CD14-positive monocyte (primary cell): ENCODE results near the gene TNXB. TPM values are rescaled to one million over a fixed set of nuclear protein-coding genes. Genes with fewer than 3 reads are reported as not detected.

Experiments used
- DNase-seq, 3 donors: peaks; one replicate each; pipeline ENCODE4 v3.0.0-alpha.2; 2011 to 2022
- H2AFZ ChIP-seq: 2 replicates; pipeline ENCODE4 v1.6.0; 2012; ENCODE audit warnings: mild to moderate bottlenecking, low read depth, low read length, inconsistent platforms; ENCODE audit not compliant: insufficient read depth, poor library complexity, severe bottlenecking
- H3K27ac ChIP-seq, 2 donors: 1 replicate in 1 of 2; 2 replicates in 1 of 2; pipeline ENCODE4 v1.5.1; 2012 to 2013; ENCODE audit warnings: low read length in 2 of 2, control low read depth in 1 of 2, inconsistent platforms in 1 of 2, low read depth in 1 of 2, mild to moderate bottlenecking in 1 of 2
- H3K27me3 ChIP-seq, 2 donors: one replicate each; pipeline versions ENCODE4 v1.6.0 to v1.6.1; 2011 to 2013; ENCODE audit warnings: low read length in 2 of 2; ENCODE audit not compliant: control insufficient read depth in 2 of 2, insufficient read depth in 2 of 2
- H3K36me3 ChIP-seq, 2 donors: replicated peaks in 1 of 2; 1 replicate in 1 of 2; 2 replicates in 1 of 2; pipeline versions ENCODE4 v1.5.1 to v1.6.1; 2012 to 2013; ENCODE audit warnings: low read length in 2 of 2, control low read depth in 1 of 2, inconsistent platforms in 1 of 2, mild to moderate bottlenecking in 1 of 2; ENCODE audit not compliant: insufficient read depth in 2 of 2, control insufficient read depth in 1 of 2
- H3K4me1 ChIP-seq, 2 donors: 1 replicate in 1 of 2; 2 replicates in 1 of 2; pipeline versions ENCODE4 v1.5.1 to v1.6.1; 2012 to 2013; ENCODE audit warnings: low read length in 2 of 2, control low read depth in 1 of 2, inconsistent platforms in 1 of 2, mild to moderate bottlenecking in 1 of 2, moderate library complexity in 1 of 2; ENCODE audit not compliant: insufficient read depth in 2 of 2, control insufficient read depth in 1 of 2
- H3K4me2 ChIP-seq: replicated peaks from 2 replicates; pipeline ENCODE3; 2012; ENCODE audit warnings: low read length, moderate library complexity, mild to moderate bottlenecking; ENCODE audit not compliant: poor library complexity, severe bottlenecking; ENCODE audit errors: extremely low read depth
- H3K4me3 ChIP-seq, 3 experiments: fragments of 200-600 bp in 1 of 3; sonication (generic) in 1 of 3; replicated peaks in 1 of 3; 1 replicate in 2 of 3; 2 replicates in 1 of 3; pipeline ENCODE4 v1.5.1; 2011 to 2013; ENCODE audit warnings: low read length in 3 of 3, mild to moderate bottlenecking in 3 of 3, control low read depth in 2 of 3, low read depth in 2 of 3, inconsistent platforms in 1 of 3, moderate library complexity in 1 of 3
- H3K79me2 ChIP-seq: 2 replicates; pipeline ENCODE4 v1.6.0; 2012; ENCODE audit warnings: mild to moderate bottlenecking, control low read depth, inconsistent platforms, low read length, moderate library complexity; ENCODE audit not compliant: insufficient read depth
- H3K9ac ChIP-seq: 2 replicates; pipeline ENCODE4 v1.6.0; 2017; ENCODE audit warnings: low read length, mild to moderate bottlenecking; ENCODE audit not compliant: insufficient read depth, poor library complexity, severe bottlenecking
- H3K9me3 ChIP-seq, 2 donors: replicated peaks in 1 of 2; 1 replicate in 1 of 2; 2 replicates in 1 of 2; pipeline versions ENCODE4 v1.5.1 to v1.6.1; 2012 to 2013; ENCODE audit warnings: low read length in 2 of 2, control low read depth in 1 of 2; ENCODE audit not compliant: control insufficient read depth in 1 of 2, insufficient read depth in 1 of 2
- H4K20me1 ChIP-seq: 2 replicates; pipeline ENCODE4 v1.6.0; 2012; ENCODE audit warnings: mild to moderate bottlenecking, low read length, control low read depth, moderate library complexity; ENCODE audit not compliant: insufficient read depth
- H3K27ac Mint-ChIP-seq, 7 donors: one replicate each; pipeline ENCODE4 v1.8.0; 2020; ENCODE audit warnings: mild to moderate bottlenecking in 7 of 7, mixed read lengths in 7 of 7, moderate library complexity in 6 of 7, inconsistent platforms in 2 of 7
- H3K27me3 Mint-ChIP-seq, 3 donors: one replicate each; pipeline ENCODE4 v1.8.0; 2021 to 2022; ENCODE audit warnings: low read depth in 3 of 3, mild to moderate bottlenecking in 3 of 3, mixed read lengths in 3 of 3, moderate library complexity in 3 of 3, inconsistent platforms in 1 of 3
- H3K36me3 Mint-ChIP-seq, 2 donors: one replicate each; pipeline ENCODE4 v1.8.0; 2020; ENCODE audit warnings: mixed read lengths in 2 of 2, inconsistent platforms in 1 of 2, mild to moderate bottlenecking in 1 of 2
- H3K4me1 Mint-ChIP-seq: one replicate; pipeline ENCODE4 v1.8.0; 2020; ENCODE audit warnings: mild to moderate bottlenecking, mixed read lengths
- H3K4me3 Mint-ChIP-seq, 2 donors: one replicate each; pipeline ENCODE4 v1.8.0; 2020; ENCODE audit warnings: mild to moderate bottlenecking in 2 of 2, mixed read lengths in 2 of 2, moderate library complexity in 1 of 2
- H3K9me3 Mint-ChIP-seq, 7 donors: one replicate each; pipeline ENCODE4 v1.8.0; 2020 to 2022; ENCODE audit warnings: mixed read lengths in 7 of 7, mild to moderate bottlenecking in 6 of 7, moderate library complexity in 6 of 7, inconsistent platforms in 2 of 7
- WGBS: methylation state at CpG from one replicate; pipeline ENCODE4 v1.1.5; 2013; ENCODE audit warnings: missing lambda C conversion rate; ENCODE audit not compliant: insufficient coverage; 5-methylcytosine and 5-hydroxymethylcytosine counted together
- intact Hi-C, 2 donors: fragments of 100-400 bp; cut with micrococcal nuclease; formaldehyde crosslinking; loops; one replicate each; pipeline versions ENCODE4 v1.15.0 to v1.15.1; 2023
- polyA plus RNA-seq, 3 donors: library from polyadenylated mRNA; depleted of rRNA in 1 of 3; unstranded in 2 of 3; stranded (reverse) in 1 of 3; fragments of 300-500 nt in 2 of 3; fragments of >200 nt in 1 of 3; fragmentation: Illumina TruSeq in 2 of 3; gene quantifications; 1 replicate in 2 of 3; 2 replicates in 1 of 3; pipeline ENCODE4 v1.2.3, GENCODE V29; 2012 to 2021
- TF ChIP-seq, protein P1 (sequence below): fragments of 200-600 bp; IDR thresholded peaks from one replicate; pipeline ENCODE4 v1.8.0; 2022; ENCODE audit warnings: antibody characterized with exemption, mild to moderate bottlenecking

The TNXB gene
- polyA plus RNA-seq, 3 donors: 1.2 TPM; not detected in 2

DNA sequence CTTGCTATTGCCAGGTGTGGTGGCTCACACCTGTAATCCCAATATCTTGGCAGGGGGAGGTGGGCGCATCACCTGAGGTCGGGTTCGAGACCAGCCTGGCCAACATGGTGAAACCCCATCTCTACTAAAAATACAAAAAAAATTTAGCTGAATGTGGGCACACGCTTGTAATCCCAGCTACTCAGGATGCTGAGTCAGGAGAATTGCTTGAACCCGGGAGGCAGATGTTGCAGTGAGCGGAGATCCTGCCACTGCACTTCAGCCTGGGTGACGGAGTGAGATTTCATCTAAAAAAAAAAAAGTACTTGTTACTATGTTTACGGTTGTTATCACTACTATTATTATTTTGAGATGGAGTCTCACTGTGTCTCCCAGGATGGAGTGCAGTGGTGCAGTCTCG, 47.8 kb upstream of the TNXB start:
- Mint-ChIP-seq H3K27ac (no peak overlapping the region), H3K4me3 (no peak overlapping the region), H3K4me1 (peaks cover 23% of the 10 kb centered on the region), H3K36me3 (peaks cover 0 to 7% of the 10 kb centered on the region in 2 donors), H3K9me3 (peaks cover 0 to 9% (median 0%) of the 10 kb centered on the region in 7 donors), H3K27me3 (peaks cover 21 to 34% (median 30%) of the 10 kb centered on the region in 3 donors)
- intact Hi-C loops: no loop called here
- Histone ChIP-seq H3K9me3 (no peaks in the 10 kb centered on the region), H3K36me3 (no peaks in the 10 kb centered on the region), H3K27ac (no peak overlapping the region), H3K4me2 (no peak overlapping the region), H3K4me1 (peaks cover 19 to 21% of the 10 kb centered on the region in 2 donors), H2AFZ (no peak overlapping the region), H3K4me3 (no peak overlapping the region), H4K20me1 (no peaks in the 10 kb centered on the region), H3K79me2 (no peaks in the 10 kb centered on the region), H3K27me3 (peaks cover 8 to 23% of the 10 kb centered on the region in 2 donors), H3K9ac (no peak overlapping the region)
- no peak for DNase-seq
- TF ChIP-seq, protein P1, sequence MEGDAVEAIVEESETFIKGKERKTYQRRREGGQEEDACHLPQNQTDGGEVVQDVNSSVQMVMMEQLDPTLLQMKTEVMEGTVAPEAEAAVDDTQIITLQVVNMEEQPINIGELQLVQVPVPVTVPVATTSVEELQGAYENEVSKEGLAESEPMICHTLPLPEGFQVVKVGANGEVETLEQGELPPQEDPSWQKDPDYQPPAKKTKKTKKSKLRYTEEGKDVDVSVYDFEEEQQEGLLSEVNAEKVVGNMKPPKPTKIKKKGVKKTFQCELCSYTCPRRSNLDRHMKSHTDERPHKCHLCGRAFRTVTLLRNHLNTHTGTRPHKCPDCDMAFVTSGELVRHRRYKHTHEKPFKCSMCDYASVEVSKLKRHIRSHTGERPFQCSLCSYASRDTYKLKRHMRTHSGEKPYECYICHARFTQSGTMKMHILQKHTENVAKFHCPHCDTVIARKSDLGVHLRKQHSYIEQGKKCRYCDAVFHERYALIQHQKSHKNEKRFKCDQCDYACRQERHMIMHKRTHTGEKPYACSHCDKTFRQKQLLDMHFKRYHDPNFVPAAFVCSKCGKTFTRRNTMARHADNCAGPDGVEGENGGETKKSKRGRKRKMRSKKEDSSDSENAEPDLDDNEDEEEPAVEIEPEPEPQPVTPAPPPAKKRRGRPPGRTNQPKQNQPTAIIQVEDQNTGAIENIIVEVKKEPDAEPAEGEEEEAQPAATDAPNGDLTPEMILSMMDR: no peak
- WGBS: 100% methylated on average over 3 of the region's 9 CpGs

DNA sequence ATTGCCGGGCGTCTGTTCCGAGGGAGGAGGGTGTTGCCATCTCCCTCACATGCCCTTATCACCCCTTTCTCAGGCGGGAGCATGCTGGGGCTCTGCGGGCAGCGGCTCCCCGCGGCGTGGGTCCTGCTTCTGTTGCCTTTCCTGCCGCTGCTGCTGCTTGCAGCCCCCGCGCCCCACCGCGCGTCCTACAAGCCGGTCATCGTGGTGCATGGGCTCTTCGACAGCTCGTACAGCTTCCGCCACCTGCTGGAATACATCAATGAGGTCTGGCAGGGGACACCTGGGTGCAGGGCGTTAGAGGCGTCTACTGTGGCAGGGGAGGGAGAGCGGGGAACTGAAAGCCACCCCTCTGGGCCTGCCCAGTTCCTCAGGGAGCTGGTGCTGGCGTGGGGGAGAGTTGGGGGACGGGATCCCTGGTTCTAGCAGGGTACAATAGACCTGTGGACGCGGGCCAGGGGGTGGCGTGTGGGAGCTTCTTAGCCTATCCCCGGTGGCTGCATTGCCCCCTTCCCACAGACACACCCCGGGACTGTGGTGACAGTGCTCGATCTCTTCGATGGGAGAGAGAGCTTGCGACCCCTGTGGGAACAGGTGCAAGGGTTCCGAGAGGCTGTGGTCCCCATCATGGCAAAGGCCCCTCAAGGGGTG, 45.5 kb upstream of the TNXB start:
- H3K36me3 ChIP-seq: no peaks in the 10 kb centered on the region
- TF ChIP-seq, protein P1: peak; percentile 38
- peaks cover 25% of the 10 kb centered on the region for H3K4me1 Mint-ChIP-seq
- H3K4me3 ChIP-seq: peak overlapping the region; percentile 51 to 84 (median 56)
- H3K27me3 Mint-ChIP-seq: peaks cover 39 to 55% (median 48%) of the 10 kb centered on the region in 3 donors
- peak overlapping the region; percentile 97 for H2AFZ ChIP-seq
- peaks cover 0 to 9% of the 10 kb centered on the region in 2 donors for H3K9me3 ChIP-seq
- H3K27ac Mint-ChIP-seq: peak overlapping the region in 2 of 7 donors; percentile 10 to 90
- H3K79me2 ChIP-seq: no peaks in the 10 kb centered on the region
- H3K36me3 Mint-ChIP-seq: peaks cover 0 to 15% of the 10 kb centered on the region in 2 donors
- peak overlapping the region; percentile 100 for H3K4me2 ChIP-seq
- no peaks in the 10 kb centered on the region for H4K20me1 ChIP-seq
- intact Hi-C loops: loop anchor here in 1 of 2 donors (2.0 kb wide), 1 partner anchor 20 kb away; no protein-coding TSS in a partner anchor
- peak overlapping the region; percentile 97 to 100 for H3K4me3 Mint-ChIP-seq
- peaks cover 24 to 43% of the 10 kb centered on the region in 2 donors for H3K27me3 ChIP-seq
- peak; percentile 23 to 42 (median 30) for DNase-seq
- H3K9ac ChIP-seq: peak overlapping the region; percentile 48
- H3K9me3 Mint-ChIP-seq: peaks cover 0 to 19% (median 4%) of the 10 kb centered on the region in 7 donors
- WGBS: 4% methylated on average over 29 of the region's 34 CpGs
- peaks cover 19 to 21% of the 10 kb centered on the region in 2 donors for H3K4me1 ChIP-seq
- no peak overlapping the region for H3K27ac ChIP-seq
